Fibroblast of lung (primary cell): ENCODE results near the gene AIMP1. TPM values are rescaled to one million over a fixed set of nuclear protein-coding genes. Genes with fewer than 3 reads are reported as not detected.

Experiments used
- DNase-seq, 2 donors: peaks; one replicate each; pipeline versions ENCODE4 v3.0.0 to v3.0.0-alpha.2; 2010; ENCODE audit warnings: low read depth in 2 of 2
- H2AFZ ChIP-seq: 2 replicates; pipeline ENCODE4 v1.5.1; 2012; ENCODE audit warnings: low read length, control low read depth, inconsistent platforms
- H3K27ac ChIP-seq: 2 replicates; pipeline ENCODE4 v1.5.1; 2011; ENCODE audit warnings: low read length, control low read depth; ENCODE audit not compliant: insufficient read depth
- H3K27me3 ChIP-seq: 2 replicates; pipeline ENCODE4 v1.5.1; 2011; ENCODE audit warnings: mild to moderate bottlenecking, low read length; ENCODE audit not compliant: control insufficient read depth, insufficient read depth
- H3K36me3 ChIP-seq: 2 replicates; pipeline ENCODE4 v1.5.1; 2011; ENCODE audit warnings: low read length; ENCODE audit not compliant: control insufficient read depth, insufficient read depth
- H3K4me1 ChIP-seq: 2 replicates; pipeline ENCODE4 v1.5.1; 2011; ENCODE audit warnings: low read length; ENCODE audit not compliant: control insufficient read depth, insufficient read depth; ENCODE audit errors: extremely low read depth
- H3K4me2 ChIP-seq: 2 replicates; pipeline ENCODE4 v1.5.1; 2011; ENCODE audit warnings: low read length, control low read depth; ENCODE audit not compliant: insufficient read depth; ENCODE audit errors: extremely low read depth
- H3K4me3 ChIP-seq, 4 experiments: fragments of 200-600 bp in 1 of 4; sonication (generic) in 1 of 4; replicated peaks in 1 of 4; 2 replicates each; pipeline ENCODE4 v1.5.1; 2011 to 2016; ENCODE audit warnings: low read length in 4 of 4, low read depth in 3 of 4, mild to moderate bottlenecking in 3 of 4, control low read depth in 2 of 4, inconsistent platforms in 1 of 4, mixed read lengths in 1 of 4; ENCODE audit not compliant: insufficient read depth in 1 of 4; ENCODE audit errors: control extremely low read depth in 1 of 4
- H3K79me2 ChIP-seq: 2 replicates; pipeline ENCODE4 v1.5.1; 2012; ENCODE audit warnings: mild to moderate bottlenecking, low read length, inconsistent platforms; ENCODE audit not compliant: control insufficient read depth, insufficient read depth
- H3K9ac ChIP-seq: 2 replicates; pipeline ENCODE4 v1.5.1; 2011; ENCODE audit warnings: mild to moderate bottlenecking, low read length, control low read depth; ENCODE audit not compliant: insufficient read depth
- H3K9me3 ChIP-seq: 2 replicates; pipeline ENCODE4 v1.5.1; 2012; ENCODE audit warnings: low read depth, low read length; ENCODE audit not compliant: control insufficient read depth, insufficient read depth
- H4K20me1 ChIP-seq: 2 replicates; pipeline ENCODE4 v1.5.1; 2011; ENCODE audit warnings: low read length; ENCODE audit not compliant: control insufficient read depth, insufficient read depth; ENCODE audit errors: extremely low read depth
- EZH2 ChIP-seq: IDR thresholded peaks from 2 replicates; pipeline ENCODE4 v1.5.1; 2012; ENCODE audit warnings: low read length, control low read depth, mild to moderate bottlenecking; ENCODE audit errors: missing control alignments
- polyA plus RNA-seq, 2 donors: library from polyadenylated mRNA; depleted of rRNA in 1 of 2; stranded (reverse) in 1 of 2; unstranded in 1 of 2; fragments of >200 nt; gene quantifications; 2 replicates each; pipeline ENCODE4 v1.2.1, GENCODE V29; 2011 to 2012; ENCODE audit warnings: missing spikeins in 1 of 2
- total RNA-seq: library from RNA; depleted of rRNA; stranded (reverse); fragments of >200 nt; gene quantifications from 2 replicates; pipeline ENCODE4 v1.2.1, GENCODE V29; 2014
- TF ChIP-seq, protein P1 (sequence below), 2 donors: IDR thresholded peaks in 1 of 2; conservative IDR thresholded peaks in 1 of 2; 1 replicate in 1 of 2; 2 replicates in 1 of 2; pipeline ENCODE4 v1.5.1; 2011 to 2012; ENCODE audit warnings: low read length in 2 of 2, control low read depth in 1 of 2, inconsistent platforms in 1 of 2, low read depth in 1 of 2, mild to moderate bottlenecking in 1 of 2

The AIMP1 gene
- total and polyA plus RNA-seq, 2 donors (not counting 1 experiment from before 2014, with no cell fraction given), result 28.2 to 48.4 TPM

DNA sequence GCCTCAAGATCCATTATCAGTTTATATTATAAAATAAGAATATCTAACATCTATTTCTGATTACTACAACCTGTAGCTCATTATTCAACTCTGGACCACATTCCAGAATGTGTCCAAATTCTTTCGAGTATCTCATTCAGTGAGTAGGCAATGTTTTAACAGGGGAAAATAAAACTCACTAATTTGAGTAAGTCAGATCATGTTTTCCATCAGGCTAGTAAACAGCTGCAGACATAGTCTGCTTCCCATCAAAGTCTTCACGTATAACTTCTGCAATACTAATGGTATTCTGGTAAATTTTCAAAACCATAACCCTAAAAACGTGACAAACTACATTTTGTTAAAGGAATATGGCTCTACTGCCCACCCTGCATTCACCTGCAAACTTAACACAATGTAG, 32.1 kb upstream of the AIMP1 start:
- DNase-seq, result no peak
- Histone ChIP-seq H3K9ac (no peak overlapping the region), H3K79me2 (no peaks in the 10 kb centered on the region), H3K36me3 (no peaks in the 10 kb centered on the region), H4K20me1 (no peaks in the 10 kb centered on the region), H3K4me1 (peaks cover 3% of the 10 kb centered on the region), H3K27me3 (no peaks in the 10 kb centered on the region), H2AFZ (no peak overlapping the region), H3K27ac (no peak overlapping the region), H3K9me3 (no peaks in the 10 kb centered on the region), H3K4me2 (no peak overlapping the region), H3K4me3 (no peak overlapping the region)
- TF ChIP-seq EZH2, result no peak
- TF ChIP-seq, protein P1, sequence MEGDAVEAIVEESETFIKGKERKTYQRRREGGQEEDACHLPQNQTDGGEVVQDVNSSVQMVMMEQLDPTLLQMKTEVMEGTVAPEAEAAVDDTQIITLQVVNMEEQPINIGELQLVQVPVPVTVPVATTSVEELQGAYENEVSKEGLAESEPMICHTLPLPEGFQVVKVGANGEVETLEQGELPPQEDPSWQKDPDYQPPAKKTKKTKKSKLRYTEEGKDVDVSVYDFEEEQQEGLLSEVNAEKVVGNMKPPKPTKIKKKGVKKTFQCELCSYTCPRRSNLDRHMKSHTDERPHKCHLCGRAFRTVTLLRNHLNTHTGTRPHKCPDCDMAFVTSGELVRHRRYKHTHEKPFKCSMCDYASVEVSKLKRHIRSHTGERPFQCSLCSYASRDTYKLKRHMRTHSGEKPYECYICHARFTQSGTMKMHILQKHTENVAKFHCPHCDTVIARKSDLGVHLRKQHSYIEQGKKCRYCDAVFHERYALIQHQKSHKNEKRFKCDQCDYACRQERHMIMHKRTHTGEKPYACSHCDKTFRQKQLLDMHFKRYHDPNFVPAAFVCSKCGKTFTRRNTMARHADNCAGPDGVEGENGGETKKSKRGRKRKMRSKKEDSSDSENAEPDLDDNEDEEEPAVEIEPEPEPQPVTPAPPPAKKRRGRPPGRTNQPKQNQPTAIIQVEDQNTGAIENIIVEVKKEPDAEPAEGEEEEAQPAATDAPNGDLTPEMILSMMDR (conservative IDR thresholded peaks at IDR 0.05 in 1 of 2, IDR thresholded peaks at IDR 0.05 in 1 of 2; ENCODE audit: low read depth in 1 of 2, low read length in 2 of 2), result no peak

DNA sequence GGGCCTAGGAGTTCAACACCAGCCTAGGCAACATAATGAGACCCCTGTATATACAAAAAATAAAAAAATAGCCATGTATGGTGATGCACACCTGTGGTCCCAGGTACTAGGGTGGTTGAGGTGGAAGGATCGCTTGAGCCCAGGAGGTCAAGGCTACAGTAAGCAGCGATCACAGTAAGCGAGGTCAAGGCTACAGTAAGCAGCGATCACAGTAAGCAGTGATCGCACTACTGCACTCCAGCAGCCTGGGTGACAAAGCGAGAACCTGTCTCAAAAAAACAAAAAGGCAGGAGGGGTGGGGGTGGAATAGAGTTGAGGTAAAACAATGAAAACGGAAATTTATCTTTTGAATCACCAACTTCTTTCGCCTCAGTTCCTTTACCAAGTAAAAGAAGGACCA, 29.7 kb upstream of the AIMP1 start:
- no peaks in the 10 kb centered on the region for H3K36me3 ChIP-seq
- no peak overlapping the region for H2AFZ ChIP-seq
- H3K9ac ChIP-seq, result no peak overlapping the region
- peaks cover 3% of the 10 kb centered on the region for H3K4me1 ChIP-seq
- no peak for DNase-seq
- H3K4me2 ChIP-seq, result no peak overlapping the region
- TF ChIP-seq, protein P1 (conservative IDR thresholded peaks at IDR 0.05 in 1 of 2, IDR thresholded peaks at IDR 0.05 in 1 of 2; ENCODE audit: low read depth in 1 of 2, low read length in 2 of 2), result no peak
- TF ChIP-seq EZH2, result no peak
- no peaks in the 10 kb centered on the region for H3K27me3 ChIP-seq
- peak overlapping the region; percentile 43 for H3K27ac ChIP-seq
- H3K79me2 ChIP-seq, result no peaks in the 10 kb centered on the region
- no peaks in the 10 kb centered on the region for H3K9me3 ChIP-seq
- H4K20me1 ChIP-seq, result no peaks in the 10 kb centered on the region
- no peak overlapping the region for H3K4me3 ChIP-seq

DNA sequence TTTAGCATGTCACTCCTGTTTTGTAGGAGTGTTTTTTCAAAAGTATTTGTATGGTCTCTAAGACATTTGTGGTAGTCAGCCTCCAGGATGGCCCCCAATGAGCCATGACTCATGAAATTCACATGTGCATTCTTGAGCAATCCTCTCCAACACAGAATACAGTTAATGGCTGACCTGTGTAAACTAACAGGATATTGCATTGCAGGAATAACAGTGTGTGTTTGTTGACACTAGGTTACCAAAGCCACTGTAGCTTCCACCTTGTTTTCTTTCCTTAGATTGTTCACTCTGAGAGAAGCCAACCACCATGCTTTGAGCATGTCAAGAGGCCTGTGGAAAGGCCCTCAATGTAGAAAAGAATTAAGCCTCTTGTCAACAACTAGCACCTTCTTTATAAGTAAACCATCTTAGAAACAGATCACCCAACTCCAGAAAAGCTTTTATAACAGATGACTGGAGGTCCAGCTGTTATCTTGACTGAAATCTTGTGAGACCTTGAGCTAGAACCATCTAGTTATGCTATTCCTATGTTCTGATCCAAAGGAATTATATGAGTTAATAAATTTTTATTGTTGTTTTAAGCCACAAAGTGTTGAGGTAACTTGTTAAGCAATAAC, 28.9 kb upstream of the AIMP1 start:
- no peaks in the 10 kb centered on the region for H3K9me3 ChIP-seq
- TF ChIP-seq EZH2, result no peak
- TF ChIP-seq, protein P1 (conservative IDR thresholded peaks at IDR 0.05 in 1 of 2, IDR thresholded peaks at IDR 0.05 in 1 of 2; ENCODE audit: low read depth in 1 of 2, low read length in 2 of 2), result no peak
- peak overlapping the region; percentile 78 for H3K27ac ChIP-seq
- H3K9ac ChIP-seq, result no peak overlapping the region
- peaks cover 3% of the 10 kb centered on the region for H3K4me1 ChIP-seq
- H3K4me2 ChIP-seq, result peak overlapping the region; percentile 5
- H3K4me3 ChIP-seq, result no peak overlapping the region
- H4K20me1 ChIP-seq, result no peaks in the 10 kb centered on the region
- DNase-seq, result peak; percentile 69 to 86
- no peaks in the 10 kb centered on the region for H3K27me3 ChIP-seq
- H3K36me3 ChIP-seq, result no peaks in the 10 kb centered on the region
- no peaks in the 10 kb centered on the region for H3K79me2 ChIP-seq
- H2AFZ ChIP-seq, result peak overlapping the region; percentile 12
